HUES48 (cell line): ENCODE measurements around the gene RABEP1.

Experiments
- H3K27ac ChIP-seq: one replicate; pipeline ENCODE4 v1.7.0; 2013; ENCODE audit warnings: low read depth, low read length, inconsistent platforms
- H3K27me3 ChIP-seq: 2 replicates; pipeline ENCODE4 v1.6.1; 2013; ENCODE audit warnings: mild to moderate bottlenecking, low read length; ENCODE audit not compliant: control insufficient read depth, insufficient read depth
- H3K36me3 ChIP-seq: 2 replicates; pipeline ENCODE4 v1.6.1; 2013; ENCODE audit warnings: low read length; ENCODE audit not compliant: control insufficient read depth, insufficient read depth
- H3K4me1 ChIP-seq: 2 replicates; pipeline ENCODE4 v1.6.1; 2013; ENCODE audit warnings: mild to moderate bottlenecking, low read length; ENCODE audit not compliant: control insufficient read depth, insufficient read depth
- H3K4me3 ChIP-seq: 2 replicates; pipeline ENCODE4 v1.5.1; 2013; ENCODE audit warnings: mild to moderate bottlenecking, low read depth, low read length
- H3K9ac ChIP-seq: 2 replicates; pipeline ENCODE4 v1.6.1; 2013; ENCODE audit warnings: mild to moderate bottlenecking, low read depth, low read length, moderate library complexity
- H3K9me3 ChIP-seq: 2 replicates; pipeline ENCODE4 v1.6.1; 2013; ENCODE audit warnings: low read length; ENCODE audit not compliant: control insufficient read depth, insufficient read depth

RABEP1 gene

GRCh38 chr17:5399767-5400166 is 117.7 kb downstream of the RABEP1 start:
- Histone ChIP-seq H3K27ac (no peak overlapping the region), H3K27me3 (no peaks in the 10 kb centered on the region), H3K4me1 (no peaks in the 10 kb centered on the region), H3K9ac (no peak overlapping the region), H3K9me3 (no peaks in the 10 kb centered on the region), H3K4me3 (no peak overlapping the region), H3K36me3 (peaks cover 90% of the 10 kb centered on the region)

- Histone ChIP-seq H3K4me1 (no peaks in the 10 kb centered on the region), H3K27ac (no peak overlapping the region), H3K9me3 (no peaks in the 10 kb centered on the region), H3K36me3 (peaks cover 95% of the 10 kb centered on the region), H3K27me3 (no peaks in the 10 kb centered on the region), H3K4me3 (no peak overlapping the region), H3K9ac (no peak overlapping the region)
These were observed 123.3 kb downstream of the RABEP1 start for GRCh38 chr17:5405400-5405799.

- H3K36me3 ChIP-seq = peaks cover 95% of the 10 kb centered on the region
- no peaks in the 10 kb centered on the region for H3K9me3 ChIP-seq
- no peaks in the 10 kb centered on the region for H3K27me3 ChIP-seq
- no peak overlapping the region for H3K9ac ChIP-seq
- H3K4me3 ChIP-seq = no peak overlapping the region
- no peak overlapping the region for H3K27ac ChIP-seq
- no peaks in the 10 kb centered on the region for H3K4me1 ChIP-seq
These were observed 126.1 kb downstream of the RABEP1 start for GRCh38 chr17:5408186-5408585.

- H3K9ac ChIP-seq = no peak overlapping the region
- peaks cover 95% of the 10 kb centered on the region for H3K36me3 ChIP-seq
- H3K27ac ChIP-seq = no peak overlapping the region
- H3K4me3 ChIP-seq = no peak overlapping the region
- H3K9me3 ChIP-seq = no peaks in the 10 kb centered on the region
- no peaks in the 10 kb centered on the region for H3K27me3 ChIP-seq
- no peaks in the 10 kb centered on the region for H3K4me1 ChIP-seq
These were observed 128.6 kb downstream of the RABEP1 start for GRCh38 chr17:5410594-5411272.

- Histone ChIP-seq H3K4me3 (no peak overlapping the region), H3K4me1 (no peaks in the 10 kb centered on the region), H3K9me3 (no peaks in the 10 kb centered on the region), H3K36me3 (peaks cover 83% of the 10 kb centered on the region), H3K27me3 (no peaks in the 10 kb centered on the region), H3K27ac (no peak overlapping the region), H3K9ac (no peak overlapping the region)
These were observed 131.6 kb downstream of the RABEP1 start for GRCh38 chr17:5413682-5414081.

GRCh38 chr17:5416901-5417300 is 134.8 kb downstream of the RABEP1 start:
- Histone ChIP-seq H3K27me3 (no peaks in the 10 kb centered on the region), H3K4me1 (no peaks in the 10 kb centered on the region), H3K9me3 (no peaks in the 10 kb centered on the region), H3K36me3 (peaks cover 65% of the 10 kb centered on the region), H3K27ac (no peak overlapping the region), H3K4me3 (no peak overlapping the region), H3K9ac (no peak overlapping the region)

GRCh38 chr17:5418858-5419355 is 136.8 kb downstream of the RABEP1 start:
- H3K4me3 ChIP-seq = peak overlapping the region; percentile 95
- no peaks in the 10 kb centered on the region for H3K4me1 ChIP-seq
- peak overlapping the region; percentile 94 for H3K9ac ChIP-seq
- H3K27ac ChIP-seq = peak overlapping the region; percentile 89
- no peaks in the 10 kb centered on the region for H3K27me3 ChIP-seq
- H3K9me3 ChIP-seq = no peaks in the 10 kb centered on the region
- H3K36me3 ChIP-seq = peaks cover 65% of the 10 kb centered on the region

- H3K27ac ChIP-seq = peak within 1 kb of the TSS; percentile 91
- H3K27me3 ChIP-seq = no peaks in the 10 kb centered on the region
- H3K4me1 ChIP-seq = no peaks in the 10 kb centered on the region
- H3K36me3 ChIP-seq = peaks cover 65% of the 10 kb centered on the region
- peak within 1 kb of the TSS; percentile 95 for H3K4me3 ChIP-seq
- no peaks in the 10 kb centered on the region for H3K9me3 ChIP-seq
- H3K9ac ChIP-seq = peak within 1 kb of the TSS; percentile 94
These were observed 137.4 kb downstream of the RABEP1 start, which contains the start of gene NUP88 for GRCh38 chr17:5419356-5419958. Gene NUP88 (minus strand): TSS chr17:5419662. CDS start chr17:5419650, 12 bp downstream.

- peak within 1 kb of the TSS; percentile 94 for H3K9ac ChIP-seq
- no peaks in the 10 kb centered on the region for H3K4me1 ChIP-seq
- H3K4me3 ChIP-seq = peak within 1 kb of the TSS; percentile 95
- H3K27ac ChIP-seq = peak within 1 kb of the TSS; percentile 91
- no peaks in the 10 kb centered on the region for H3K27me3 ChIP-seq
- peaks cover 65% of the 10 kb centered on the region for H3K36me3 ChIP-seq
- no peaks in the 10 kb centered on the region for H3K9me3 ChIP-seq
These were observed 138.0 kb downstream of the RABEP1 start, which contains the start of gene RPAIN for GRCh38 chr17:5419959-5420653. Gene RPAIN (plus strand): TSS chr17:5420182. CDS start chr17:5420211, 29 bp downstream.

- no peak overlapping the region for H3K9ac ChIP-seq
- H3K27me3 ChIP-seq = no peaks in the 10 kb centered on the region
- no peak overlapping the region for H3K27ac ChIP-seq
- peaks cover 66% of the 10 kb centered on the region for H3K36me3 ChIP-seq
- no peak overlapping the region for H3K4me3 ChIP-seq
- no peaks in the 10 kb centered on the region for H3K4me1 ChIP-seq
- H3K9me3 ChIP-seq = no peaks in the 10 kb centered on the region
These were observed 140.4 kb downstream of the RABEP1 start for GRCh38 chr17:5422505-5422904.

- Histone ChIP-seq H3K4me1 (no peaks in the 10 kb centered on the region), H3K9me3 (no peaks in the 10 kb centered on the region), H3K27ac (no peak overlapping the region), H3K27me3 (no peaks in the 10 kb centered on the region), H3K36me3 (peaks cover 88% of the 10 kb centered on the region), H3K9ac (no peak overlapping the region), H3K4me3 (no peak overlapping the region)
These were observed 142.8 kb downstream of the RABEP1 start for GRCh38 chr17:5424909-5425308.
